ENCODE results near the gene MRGPRG. TPM values are rescaled to one million over a fixed set of nuclear protein-coding genes. Genes with fewer than 3 reads are reported as not detected.

Gene MRGPRG
- total and polyA plus RNA-seq, 9 of the 15 experiments (the other 6 are each of a cell fraction or from before 2014, with no cell fraction given) = not detected

GRCh38 chr11:3201112-3201581, 17.5 kb downstream of the MRGPRG start (continued):
- TF ChIP-seq, protein P1, sequence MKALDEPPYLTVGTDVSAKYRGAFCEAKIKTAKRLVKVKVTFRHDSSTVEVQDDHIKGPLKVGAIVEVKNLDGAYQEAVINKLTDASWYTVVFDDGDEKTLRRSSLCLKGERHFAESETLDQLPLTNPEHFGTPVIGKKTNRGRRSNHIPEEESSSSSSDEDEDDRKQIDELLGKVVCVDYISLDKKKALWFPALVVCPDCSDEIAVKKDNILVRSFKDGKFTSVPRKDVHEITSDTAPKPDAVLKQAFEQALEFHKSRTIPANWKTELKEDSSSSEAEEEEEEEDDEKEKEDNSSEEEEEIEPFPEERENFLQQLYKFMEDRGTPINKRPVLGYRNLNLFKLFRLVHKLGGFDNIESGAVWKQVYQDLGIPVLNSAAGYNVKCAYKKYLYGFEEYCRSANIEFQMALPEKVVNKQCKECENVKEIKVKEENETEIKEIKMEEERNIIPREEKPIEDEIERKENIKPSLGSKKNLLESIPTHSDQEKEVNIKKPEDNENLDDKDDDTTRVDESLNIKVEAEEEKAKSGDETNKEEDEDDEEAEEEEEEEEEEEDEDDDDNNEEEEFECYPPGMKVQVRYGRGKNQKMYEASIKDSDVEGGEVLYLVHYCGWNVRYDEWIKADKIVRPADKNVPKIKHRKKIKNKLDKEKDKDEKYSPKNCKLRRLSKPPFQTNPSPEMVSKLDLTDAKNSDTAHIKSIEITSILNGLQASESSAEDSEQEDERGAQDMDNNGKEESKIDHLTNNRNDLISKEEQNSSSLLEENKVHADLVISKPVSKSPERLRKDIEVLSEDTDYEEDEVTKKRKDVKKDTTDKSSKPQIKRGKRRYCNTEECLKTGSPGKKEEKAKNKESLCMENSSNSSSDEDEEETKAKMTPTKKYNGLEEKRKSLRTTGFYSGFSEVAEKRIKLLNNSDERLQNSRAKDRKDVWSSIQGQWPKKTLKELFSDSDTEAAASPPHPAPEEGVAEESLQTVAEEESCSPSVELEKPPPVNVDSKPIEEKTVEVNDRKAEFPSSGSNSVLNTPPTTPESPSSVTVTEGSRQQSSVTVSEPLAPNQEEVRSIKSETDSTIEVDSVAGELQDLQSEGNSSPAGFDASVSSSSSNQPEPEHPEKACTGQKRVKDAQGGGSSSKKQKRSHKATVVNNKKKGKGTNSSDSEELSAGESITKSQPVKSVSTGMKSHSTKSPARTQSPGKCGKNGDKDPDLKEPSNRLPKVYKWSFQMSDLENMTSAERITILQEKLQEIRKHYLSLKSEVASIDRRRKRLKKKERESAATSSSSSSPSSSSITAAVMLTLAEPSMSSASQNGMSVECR (CRISPR knock-in tag; IDR thresholded peaks at IDR 0.05) = no peak
- TF ChIP-seq XRCC3 (IDR thresholded peaks at IDR 0.05) = no peak
- TF ChIP-seq ZNF239 (CRISPR knock-in tag; IDR thresholded peaks at IDR 0.05) = no peak
- no peak for TF ChIP-seq JUND (IDR thresholded peaks at IDR 0.05; ENCODE audit: borderline replicate concordance, low read depth, low read length)
- no peak for TF ChIP-seq JUND (tag; IDR thresholded peaks at IDR 0.05; ENCODE audit: borderline replicate concordance, low read depth, low read length)
- TF ChIP-seq ADNP (tag; IDR thresholded peaks at IDR 0.05) = no peak

Data from K562 (cell line).